OCI-LY7 (cell line): ENCODE data around the gene SLC29A3. TPM values are rescaled to one million over a fixed set of nuclear protein-coding genes. Genes with fewer than 3 reads are reported as not detected.

Experiments used
- BruUV-seq: library from RNA; stranded (reverse); fragments of 400-500 nt; replicated peaks from 2 replicates; lab custom pipeline; 2021; lab: Mats Ljungman, UMichigan
- CTCF ChIA-PET: fragments of 300-600 bp; sonication (Branson Sonifier 250); formaldehyde crosslinking; loops from one replicate; lab custom pipeline; 2022; ENCODE audit warnings: antibody characterized with exemption; ENCODE audit not compliant: unreplicated experiment; lab: Charles Lee
- POLR2A ChIA-PET: fragments of 300-600 bp; sonication (Branson Sonifier 250); formaldehyde crosslinking; loops from one replicate; lab custom pipeline; 2022; ENCODE audit warnings: antibody characterized with exemption; lab: Charles Lee
- DNase-seq: peaks from one replicate; pipeline ENCODE4 v3.0.0-alpha.2; 2015; ENCODE audit warnings: low spot score
- H2AFZ ChIP-seq: fragments of 200-600 bp; sonication (generic), shearing (Covaris generic); 2 replicates; pipeline ENCODE4 v1.6.1; 2014; ENCODE audit warnings: mild to moderate bottlenecking, antibody characterized with exemption, low read length, moderate library complexity
- H3K27ac ChIP-seq: fragments of 200-600 bp; sonication (generic); 2 replicates; pipeline ENCODE4 v1.5.1; 2014; ENCODE audit warnings: mixed run types, low read depth, mild to moderate bottlenecking, moderate library complexity, low read length, inconsistent platforms; ENCODE audit not compliant: poor library complexity, severe bottlenecking
- H3K36me3 ChIP-seq: fragments of 200-600 bp; sonication (generic); 2 replicates; pipeline ENCODE4 v1.6.1; 2014; ENCODE audit warnings: mild to moderate bottlenecking, antibody characterized with exemption, low read length, moderate library complexity, mixed read lengths; ENCODE audit not compliant: insufficient read depth
- H3K4me1 ChIP-seq: fragments of 200-600 bp; sonication (generic); 2 replicates; pipeline ENCODE4 v1.5.1; 2014; ENCODE audit warnings: mild to moderate bottlenecking, low read length; ENCODE audit not compliant: insufficient read depth, poor library complexity, severe bottlenecking
- H3K4me2 ChIP-seq: fragments of 200-600 bp; sonication (generic); 2 replicates; pipeline ENCODE4 v1.6.1; 2014; ENCODE audit warnings: mild to moderate bottlenecking, low read length
- H3K4me3 ChIP-seq: fragments of 200-600 bp; sonication (generic); 2 replicates; pipeline ENCODE4 v1.5.1; 2014; ENCODE audit warnings: mild to moderate bottlenecking, low read depth, low read length; ENCODE audit not compliant: poor library complexity, severe bottlenecking
- H3K79me2 ChIP-seq: fragments of 200-600 bp; sonication (generic); 2 replicates; pipeline ENCODE4 v1.6.1; 2016; ENCODE audit warnings: low read depth, mild to moderate bottlenecking, low read length, moderate library complexity, mixed read lengths; ENCODE audit not compliant: insufficient read depth
- H3K9me2 ChIP-seq: fragments of 200-600 bp; sonication (generic); 2 replicates; pipeline ENCODE4 v1.6.1; 2016; ENCODE audit warnings: mild to moderate bottlenecking, low read length, mixed read lengths; ENCODE audit not compliant: insufficient read depth
- H3K9me3 ChIP-seq: fragments of 200-600 bp; sonication (generic); 2 replicates; pipeline ENCODE4 v1.6.1; 2014; ENCODE audit warnings: mild to moderate bottlenecking, mixed run types, low read length, mixed read lengths
- H4K20me1 ChIP-seq: fragments of 200-600 bp; sonication (generic); 2 replicates; pipeline ENCODE4 v1.6.1; 2014; ENCODE audit warnings: mild to moderate bottlenecking, antibody characterized with exemption, low read length, moderate library complexity, mixed read lengths; ENCODE audit not compliant: insufficient read depth
- EZH2phosphoT487 ChIP-seq: fragments of 200-600 bp; sonication (generic); IDR thresholded peaks from 2 replicates; pipeline ENCODE4 v1.6.1; 2018; ENCODE audit warnings: low read depth, borderline replicate concordance, mild to moderate bottlenecking, mixed run types, antibody characterized with exemption, low read length, moderate library complexity, mixed read lengths
- intact Hi-C: fragments of 100-400 bp; cut with micrococcal nuclease; formaldehyde crosslinking; loops from one replicate; pipeline ENCODE4 v1.10.0; 2022; ENCODE audit not compliant: unreplicated experiment
- total RNA-seq, 2 experiments: library from RNA; depleted of rRNA in 1 of 2; stranded (reverse); fragments of >200 nt in 1 of 2; shearing (Covaris generic) in 1 of 2; gene quantifications; 2 replicates each; pipeline ENCODE4 v1.2.3, GENCODE V29; 2014 to 2022
- TF ChIP-seq, protein P1 (sequence below): fragments of 200-600 bp; sonication (generic); conservative IDR thresholded peaks from 2 replicates; pipeline ENCODE4 v1.5.1; 2014; ENCODE audit warnings: mild to moderate bottlenecking, antibody characterized with exemption, low read length, moderate library complexity, mixed read lengths

Gene SLC29A3
- total RNA-seq, 2 experiments from 2014 or later, result 1.7 to 8.2 TPM

DNA sequence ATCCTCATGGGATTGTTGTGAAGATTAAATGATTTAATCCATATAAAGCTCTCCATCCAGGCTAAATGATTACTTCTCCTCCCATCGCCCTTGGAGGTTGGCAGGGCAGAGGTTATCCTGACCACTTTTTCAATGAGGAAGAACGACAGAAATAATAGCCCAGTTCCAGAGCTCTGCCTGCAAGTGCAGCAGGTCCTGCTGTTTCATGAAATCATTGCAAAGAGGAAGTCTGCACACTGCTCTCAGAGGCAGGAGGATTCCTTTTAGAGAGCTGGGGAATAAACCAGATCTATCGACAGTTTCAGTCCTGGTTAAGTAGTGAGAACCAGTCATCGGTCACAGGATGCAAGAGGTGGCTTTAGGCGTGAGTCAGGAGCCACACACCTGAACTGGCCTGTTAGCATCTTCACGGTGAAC lies 52.7 kb downstream of the SLC29A3 start:
- H3K36me3 ChIP-seq, result no peaks in the 10 kb centered on the region
- no peaks in the 10 kb centered on the region for H3K79me2 ChIP-seq
- no peaks in the 10 kb centered on the region for H3K9me2 ChIP-seq
- ChIA-PET CTCF (interaction anchor here (1.1 kb wide), 1 partner anchor 53 kb away, joined by 5 read pairs; the partner anchor contains the start of gene SLC29A3), POLR2A (interaction anchor here (1.7 kb wide), 1 partner anchor 51 kb away, joined by 3 read pairs; no protein-coding TSS in a partner anchor)
- no peak overlapping the region for H3K27ac ChIP-seq
- H3K9me3 ChIP-seq, result no peaks in the 10 kb centered on the region
- H3K4me2 ChIP-seq, result no peak overlapping the region
- intact Hi-C loops, result no loop called here
- H4K20me1 ChIP-seq, result no peaks in the 10 kb centered on the region
- peaks cover 54% of the 10 kb centered on the region for H3K4me1 ChIP-seq
- no peak overlapping the region; the same call in 1 of the 2 replicates for H2AFZ ChIP-seq
- DNase-seq, result peak; percentile 26
- no peak for TF ChIP-seq EZH2phosphoT487
- TF ChIP-seq, protein P1, sequence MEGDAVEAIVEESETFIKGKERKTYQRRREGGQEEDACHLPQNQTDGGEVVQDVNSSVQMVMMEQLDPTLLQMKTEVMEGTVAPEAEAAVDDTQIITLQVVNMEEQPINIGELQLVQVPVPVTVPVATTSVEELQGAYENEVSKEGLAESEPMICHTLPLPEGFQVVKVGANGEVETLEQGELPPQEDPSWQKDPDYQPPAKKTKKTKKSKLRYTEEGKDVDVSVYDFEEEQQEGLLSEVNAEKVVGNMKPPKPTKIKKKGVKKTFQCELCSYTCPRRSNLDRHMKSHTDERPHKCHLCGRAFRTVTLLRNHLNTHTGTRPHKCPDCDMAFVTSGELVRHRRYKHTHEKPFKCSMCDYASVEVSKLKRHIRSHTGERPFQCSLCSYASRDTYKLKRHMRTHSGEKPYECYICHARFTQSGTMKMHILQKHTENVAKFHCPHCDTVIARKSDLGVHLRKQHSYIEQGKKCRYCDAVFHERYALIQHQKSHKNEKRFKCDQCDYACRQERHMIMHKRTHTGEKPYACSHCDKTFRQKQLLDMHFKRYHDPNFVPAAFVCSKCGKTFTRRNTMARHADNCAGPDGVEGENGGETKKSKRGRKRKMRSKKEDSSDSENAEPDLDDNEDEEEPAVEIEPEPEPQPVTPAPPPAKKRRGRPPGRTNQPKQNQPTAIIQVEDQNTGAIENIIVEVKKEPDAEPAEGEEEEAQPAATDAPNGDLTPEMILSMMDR, result no peak
- H3K4me3 ChIP-seq, result no peak overlapping the region
- BruUV-seq, result no TSS peak

DNA sequence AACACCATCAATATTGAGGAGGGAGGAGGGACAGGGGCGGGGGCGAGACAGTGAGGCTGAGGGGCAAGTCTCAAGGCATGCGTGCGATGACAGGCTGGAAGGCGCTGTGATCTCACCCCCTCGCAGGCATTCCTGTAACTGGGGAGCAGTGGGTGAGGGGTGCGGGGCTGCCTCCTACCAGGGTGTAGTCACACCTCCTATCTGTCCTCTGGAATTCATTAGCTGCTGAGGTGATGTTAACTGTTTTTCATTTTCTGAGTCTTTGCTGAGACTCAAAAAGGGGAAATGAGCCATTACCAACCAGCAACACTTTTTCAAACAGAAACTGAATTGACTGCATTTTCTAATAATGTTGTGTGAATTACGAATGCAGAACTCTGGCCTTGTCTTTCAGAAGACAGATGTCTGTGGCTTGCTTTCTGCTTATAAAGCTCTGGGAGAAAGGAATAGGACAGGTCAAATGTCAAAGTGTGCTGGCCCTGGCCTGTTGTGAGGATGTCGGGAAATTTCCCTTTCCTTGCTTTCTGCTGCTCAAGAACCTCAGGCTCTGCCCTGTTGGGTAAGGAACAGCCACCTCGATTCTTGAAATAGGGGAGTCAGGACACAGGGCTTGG lies 53.9 kb downstream of the SLC29A3 start:
- peak overlapping the region; percentile 65 for H3K4me2 ChIP-seq

More for the DNA sequence above, 53.9 kb downstream of the SLC29A3 start:
- intact Hi-C loops, result no loop called here
- Histone ChIP-seq H3K4me3 (peak overlapping the region; percentile 12), H3K27ac (peak overlapping the region; percentile 74), H3K9me3 (no peaks in the 10 kb centered on the region), H4K20me1 (no peaks in the 10 kb centered on the region), H3K79me2 (no peaks in the 10 kb centered on the region), H3K9me2 (no peaks in the 10 kb centered on the region), H3K4me1 (peaks cover 62% of the 10 kb centered on the region), H3K36me3 (no peaks in the 10 kb centered on the region), H2AFZ (peak overlapping the region; percentile 76)
- ChIA-PET POLR2A (interaction anchor here (0.6 to 1.9 kb wide), 5 partner anchors 13 to 899 kb away, joined by 3 to 6 read pairs (median 3); no protein-coding TSS in a partner anchor), CTCF (interaction anchor here (0.6 to 1.1 kb wide), 3 partner anchors 13 to 76 kb away, joined by 3 to 5 read pairs (median 4); partner anchors contain the start of gene SLC29A3)
- no TSS peak for BruUV-seq
- TF ChIP-seq, protein P1, result no peak
- no peak for TF ChIP-seq EZH2phosphoT487
- peak; percentile 70 for DNase-seq
